AG04450 (cell line): ENCODE results near the gene SYN1. TPM values are rescaled to one million over a fixed set of nuclear protein-coding genes. Genes with fewer than 3 reads are reported as not detected.

Experiments used
- polyA plus RNA-seq: library from polyadenylated mRNA; depleted of rRNA; stranded (reverse); fragments of >200 nt; gene quantifications from 2 replicates; pipeline ENCODE4 v1.2.3, GENCODE V29; 2011; rRNA removed
- small RNA-seq: library from RNA; depleted of rRNA; stranded (forward); fragments of <200 nt; gene quantifications from one replicate; pipeline ENCODE3, GENCODE V24; 2012; ENCODE audit warnings: low read depth; ENCODE audit not compliant: insufficient read length

Gene SYN1
- polyA plus RNA-seq, 1 experiment = 0.37 TPM

Small RNAs within 50 kb of the gene (small RNA-seq; reads per million reads assigned to genes)
- not detected for gene MIR4769

Other genes starting within 250 kb of the SYN1 start
- 0.07 and 0.10 TPM in 2 replicates for gene ZNF157, start 249.3 kb downstream of the SYN1 start, polyA plus RNA-seq
- gene ZNF41, start 136.6 kb downstream of the SYN1 start, polyA plus RNA-seq = 4.5 and 6.2 TPM in 2 replicates
- 27.3 and 37.8 TPM in 2 replicates for gene ARAF, start 58.7 kb downstream of the SYN1 start, polyA plus RNA-seq
- 1,256 and 2,140 TPM in 2 replicates for gene TIMP1, start 37.4 kb downstream of the SYN1 start, polyA plus RNA-seq
- gene CFP, start 10.1 kb upstream of the SYN1 start, polyA plus RNA-seq = 0.02 and 0.05 TPM in 2 replicates
- gene ELK1, start 30.7 kb upstream of the SYN1 start, polyA plus RNA-seq = 22.4 and 24.1 TPM in 2 replicates
- gene UXT, start 39.3 kb upstream of the SYN1 start, polyA plus RNA-seq = 81.7 and 96.1 TPM in 2 replicates
- gene ZNF81, start 217.0 kb upstream of the SYN1 start, polyA plus RNA-seq = 4.6 and 4.7 TPM in 2 replicates